Thymus (tissue), 11 donors: ENCODE measurements around the gene SLC6A6. TPM values are rescaled to one million over a fixed set of nuclear protein-coding genes. Genes with fewer than 3 reads are reported as not detected.

Experiments used
- DNase-seq, 9 donors: peaks; one replicate each; pipeline ENCODE4 v3.0.0-alpha.2; 2013; ENCODE audit warnings: low spot score in 9 of 9, low read depth in 6 of 9, missing footprints in 1 of 9
- H3K27ac ChIP-seq, 2 donors: one replicate each; pipeline ENCODE4 v1.5.1; 2013; ENCODE audit warnings: control low read depth in 1 of 2, low read depth in 1 of 2, low read length in 1 of 2, mild to moderate bottlenecking in 1 of 2, moderate library complexity in 1 of 2
- H3K27me3 ChIP-seq, 2 donors: one replicate each; pipeline ENCODE4 v1.5.1; 2013; ENCODE audit warnings: low read length in 1 of 2; ENCODE audit not compliant: control insufficient read depth in 2 of 2, insufficient read depth in 1 of 2
- H3K36me3 ChIP-seq, 2 donors: one replicate each; pipeline ENCODE4 v1.5.1; 2013; ENCODE audit warnings: low read length in 1 of 2, mild to moderate bottlenecking in 1 of 2, moderate library complexity in 1 of 2; ENCODE audit not compliant: control insufficient read depth in 2 of 2, insufficient read depth in 2 of 2
- H3K4me1 ChIP-seq, 2 donors: one replicate each; pipeline ENCODE4 v1.5.1; 2013; ENCODE audit warnings: low read length in 2 of 2; ENCODE audit not compliant: control insufficient read depth in 2 of 2, insufficient read depth in 2 of 2
- H3K4me3 ChIP-seq, 2 donors: one replicate each; pipeline ENCODE4 v1.5.1; 2013; ENCODE audit warnings: low read length in 2 of 2, control low read depth in 1 of 2, mild to moderate bottlenecking in 1 of 2
- H3K9me3 ChIP-seq, 2 donors: one replicate each; pipeline ENCODE4 v1.5.1; 2013; ENCODE audit warnings: low read length in 1 of 2, mild to moderate bottlenecking in 1 of 2; ENCODE audit not compliant: control insufficient read depth in 2 of 2, insufficient read depth in 1 of 2
- WGBS: extraction: QIAGEN DNeasy Blood & Tissue Kit; methylation state at CpG from one replicate; pipeline ENCODE4 v1.1.7; 2013; 5-methylcytosine and 5-hydroxymethylcytosine counted together
- polyA plus RNA-seq: library from polyadenylated mRNA; stranded (reverse); fragments of 200-250 nt; gene quantifications from one replicate; pipeline ENCODE4 v1.2.3, GENCODE V29; 2013
- total RNA-seq: library from RNA; stranded (reverse); fragments of 120-200 nt; gene quantifications from one replicate; pipeline ENCODE4 v1.2.4, GENCODE V29; 2013
- donor health status: healthy.

Gene SLC6A6
- total and polyA plus RNA-seq, 2 donors = 5.2 to 8.2 TPM

DNA sequence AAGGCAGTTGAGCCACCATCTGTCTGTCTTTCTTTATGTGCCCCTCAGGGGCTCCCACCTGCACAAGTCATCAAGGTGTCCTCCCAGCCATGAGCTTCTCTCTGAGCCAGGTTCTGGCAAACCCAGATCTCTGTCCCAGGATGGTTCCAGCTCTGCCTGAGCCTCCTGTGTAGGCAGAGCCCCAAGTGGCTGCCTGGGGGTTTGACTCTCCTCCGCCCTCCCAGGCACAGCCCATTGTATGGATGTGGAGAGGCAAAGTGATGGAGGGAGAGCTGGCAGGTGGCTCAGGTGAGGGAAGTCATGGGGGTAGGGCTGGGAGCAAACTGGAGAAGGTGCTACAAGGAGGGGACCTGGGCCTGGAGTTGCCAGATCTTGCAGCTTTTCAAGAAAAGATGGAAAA, 80.9 kb downstream of the SLC6A6 start:
- Histone ChIP-seq H3K27me3 (no peaks in the 10 kb centered on the region), H3K9me3 (no peaks in the 10 kb centered on the region), H3K36me3 (peaks cover 55 to 69% of the 10 kb centered on the region in 2 donors), H3K4me1 (no peaks in the 10 kb centered on the region), H3K4me3 (no peak overlapping the region), H3K27ac (no peak overlapping the region)
- 98% methylated on average over 1 of the region's 1 CpG for WGBS
- no peak for DNase-seq

DNA sequence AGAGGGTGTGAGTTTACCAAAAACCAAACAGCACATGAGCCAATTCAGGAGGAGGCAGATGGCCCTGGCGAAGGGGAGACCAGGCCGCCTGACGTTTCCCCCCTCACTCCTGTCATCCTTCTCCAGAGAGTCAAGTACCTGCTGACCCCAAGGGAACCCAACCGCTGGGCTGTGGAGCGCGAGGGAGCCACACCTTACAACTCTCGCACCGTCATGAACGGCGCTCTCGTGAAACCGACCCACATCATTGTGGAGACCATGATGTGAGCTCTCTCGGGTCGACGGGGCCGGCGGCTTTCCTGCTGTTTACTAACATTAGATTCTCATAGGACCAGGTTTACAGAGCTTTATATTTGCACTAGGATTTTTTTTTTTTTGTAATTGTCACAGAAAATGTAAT, 82.3 kb downstream of the SLC6A6 start:
- Histone ChIP-seq H3K9me3 (no peaks in the 10 kb centered on the region), H3K36me3 (peaks cover 50 to 62% of the 10 kb centered on the region in 2 donors), H3K27me3 (no peaks in the 10 kb centered on the region), H3K4me3 (no peak overlapping the region), H3K4me1 (peaks cover 0 to 3% of the 10 kb centered on the region in 2 donors), H3K27ac (no peak overlapping the region)
- DNase-seq = no peak
- WGBS = 95% methylated on average over 17 of the region's 17 CpGs

DNA sequence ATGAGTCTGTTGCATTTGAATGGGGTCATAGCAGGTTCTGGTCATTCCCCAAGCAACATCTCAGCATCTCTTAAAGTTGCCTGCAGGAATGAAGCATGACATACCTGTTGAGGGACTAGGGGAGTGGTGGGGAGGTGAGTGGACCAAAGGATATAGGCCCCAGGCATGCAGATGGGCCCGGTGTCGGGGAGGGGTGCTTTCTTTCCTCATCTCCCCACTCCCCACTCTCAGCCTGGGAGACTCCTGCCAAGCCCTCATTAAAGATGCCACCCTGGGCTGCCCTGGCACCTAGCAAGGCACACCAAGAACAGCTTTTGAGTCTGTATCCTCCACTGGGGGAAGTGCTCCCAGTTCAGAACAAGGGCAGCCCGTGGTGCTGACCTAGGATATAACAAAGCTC, 83.6 kb downstream of the SLC6A6 start:
- H3K9me3 ChIP-seq = no peaks in the 10 kb centered on the region
- no peak for DNase-seq
- H3K4me3 ChIP-seq = no peak overlapping the region
- WGBS = 98% methylated on average over 3 of the region's 3 CpGs
- H3K27me3 ChIP-seq = no peaks in the 10 kb centered on the region
- peaks cover 38 to 56% of the 10 kb centered on the region in 2 donors for H3K36me3 ChIP-seq
- peaks cover 0 to 3% of the 10 kb centered on the region in 2 donors for H3K4me1 ChIP-seq
- H3K27ac ChIP-seq = no peak overlapping the region

DNA sequence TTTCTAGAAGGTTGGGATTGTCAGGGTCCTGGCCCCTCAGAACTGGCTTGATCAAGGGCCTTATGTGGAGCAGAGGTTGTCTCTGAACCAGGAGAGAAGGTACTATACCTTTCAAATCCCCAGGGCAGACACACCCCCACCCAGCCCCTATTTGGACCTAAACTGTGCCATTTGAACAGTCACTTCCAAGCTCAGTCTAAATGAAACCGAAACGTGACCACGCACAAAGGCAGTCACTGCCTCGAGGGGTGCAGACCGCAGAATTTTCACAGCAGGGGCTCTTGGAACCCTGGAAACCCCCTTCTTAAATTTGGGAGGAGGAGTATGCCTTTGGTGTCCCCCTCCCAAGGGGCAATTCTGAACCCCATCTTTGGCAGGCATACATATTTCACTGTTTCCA, 84.1 kb downstream of the SLC6A6 start:
- Histone ChIP-seq H3K4me3 (no peak overlapping the region), H3K27me3 (no peaks in the 10 kb centered on the region), H3K4me1 (peaks cover 0 to 3% of the 10 kb centered on the region in 2 donors), H3K36me3 (peaks cover 35 to 55% of the 10 kb centered on the region in 2 donors), H3K27ac (no peak overlapping the region), H3K9me3 (no peaks in the 10 kb centered on the region)
- 96% methylated on average over 5 of the region's 5 CpGs for WGBS
- no peak for DNase-seq

DNA sequence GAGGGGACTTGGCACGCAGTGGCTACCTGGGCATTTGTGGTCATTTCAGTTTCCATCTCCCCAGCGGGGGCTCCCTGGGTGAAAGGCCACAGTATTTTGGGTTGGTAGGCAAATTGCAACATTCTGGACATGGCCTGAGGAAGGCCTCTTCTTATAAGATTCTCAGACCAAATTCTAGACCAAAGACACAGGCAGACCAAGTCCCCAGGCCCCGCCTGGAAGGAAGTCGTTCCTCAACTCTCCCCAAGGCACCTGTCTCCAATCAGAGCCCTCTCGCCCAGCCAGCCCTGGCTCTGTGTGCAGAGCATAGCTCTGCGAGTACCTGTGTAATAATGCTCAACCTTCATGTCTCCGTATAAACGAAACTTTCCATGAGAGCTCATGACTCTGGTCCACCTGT, 84.7 kb downstream of the SLC6A6 start:
- peaks cover 0 to 3% of the 10 kb centered on the region in 2 donors for H3K4me1 ChIP-seq
- DNase-seq = no peak
- no peak overlapping the region for H3K27ac ChIP-seq
- no peak overlapping the region for H3K4me3 ChIP-seq
- H3K36me3 ChIP-seq = peaks cover 35 to 51% of the 10 kb centered on the region in 2 donors
- WGBS = 98% methylated on average over 8 of the region's 8 CpGs
- H3K27me3 ChIP-seq = no peaks in the 10 kb centered on the region
- H3K9me3 ChIP-seq = no peaks in the 10 kb centered on the region

DNA sequence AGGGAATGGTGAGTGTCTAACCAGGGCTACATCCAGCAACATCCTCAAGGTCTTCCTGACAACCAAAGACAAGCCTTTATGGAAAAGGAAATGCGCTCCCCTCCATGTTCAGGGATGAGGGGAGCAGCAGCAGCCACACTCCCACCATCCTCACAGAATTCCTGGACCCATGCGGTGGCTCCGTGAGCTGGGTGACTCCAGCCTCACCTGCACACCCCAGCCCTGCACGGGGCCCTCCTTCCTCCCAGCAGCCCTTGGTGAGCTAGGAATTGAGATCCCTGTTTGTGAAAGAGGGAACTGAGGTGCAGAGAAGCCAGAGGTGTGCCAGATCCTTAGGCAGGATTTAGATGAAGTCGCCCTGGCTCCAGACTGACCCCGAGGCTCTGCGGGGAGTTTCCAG, 85.4 kb downstream of the SLC6A6 start:
- H3K27ac ChIP-seq = peak overlapping the region in 1 of 2 donors; percentile 36
- no peaks in the 10 kb centered on the region for H3K27me3 ChIP-seq
- WGBS = 96% methylated on average over 7 of the region's 7 CpGs
- H3K36me3 ChIP-seq = peaks cover 35 to 44% of the 10 kb centered on the region in 2 donors
- no peak for DNase-seq
- no peaks in the 10 kb centered on the region for H3K9me3 ChIP-seq
- H3K4me3 ChIP-seq = no peak overlapping the region
- peaks cover 0 to 3% of the 10 kb centered on the region in 2 donors for H3K4me1 ChIP-seq

DNA sequence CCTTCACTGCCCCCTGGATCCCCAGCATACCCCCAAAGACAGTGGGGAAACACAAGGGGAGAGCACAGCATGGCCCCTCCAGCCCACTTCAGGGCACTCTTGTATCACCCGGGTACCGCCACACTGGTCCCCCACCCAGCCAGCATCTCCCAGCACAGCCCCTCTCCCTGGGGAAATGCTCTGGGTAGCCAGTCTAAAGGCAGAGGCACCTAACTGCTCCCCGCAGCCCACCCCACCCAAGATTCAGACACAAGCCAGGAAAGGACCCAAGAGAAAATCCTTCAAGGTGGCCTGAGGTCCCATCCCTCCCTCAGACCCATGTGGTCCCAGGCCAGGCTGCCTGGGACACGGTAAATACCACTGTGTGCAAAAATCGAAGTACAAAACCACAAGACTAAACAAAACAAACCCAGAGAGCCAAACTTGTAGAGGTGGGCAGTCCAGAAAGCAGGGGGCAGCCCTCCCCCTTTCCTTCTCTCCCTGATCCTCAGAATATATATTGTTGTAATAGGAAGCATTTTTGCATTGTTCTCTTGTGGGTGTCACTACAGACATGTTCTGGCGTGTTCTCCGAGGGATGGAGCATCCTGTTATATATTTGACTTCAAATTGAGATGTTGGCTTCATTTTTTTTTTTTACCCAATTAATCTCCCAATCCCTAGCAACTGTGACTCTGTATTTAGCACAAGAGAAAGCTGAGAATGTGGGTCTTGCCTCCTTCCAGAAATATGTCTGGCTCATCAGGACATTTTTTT, 86.1 kb downstream of the SLC6A6 start:
- H3K36me3 ChIP-seq = peaks cover 35 to 39% of the 10 kb centered on the region in 2 donors
- no peak for DNase-seq

DNA sequence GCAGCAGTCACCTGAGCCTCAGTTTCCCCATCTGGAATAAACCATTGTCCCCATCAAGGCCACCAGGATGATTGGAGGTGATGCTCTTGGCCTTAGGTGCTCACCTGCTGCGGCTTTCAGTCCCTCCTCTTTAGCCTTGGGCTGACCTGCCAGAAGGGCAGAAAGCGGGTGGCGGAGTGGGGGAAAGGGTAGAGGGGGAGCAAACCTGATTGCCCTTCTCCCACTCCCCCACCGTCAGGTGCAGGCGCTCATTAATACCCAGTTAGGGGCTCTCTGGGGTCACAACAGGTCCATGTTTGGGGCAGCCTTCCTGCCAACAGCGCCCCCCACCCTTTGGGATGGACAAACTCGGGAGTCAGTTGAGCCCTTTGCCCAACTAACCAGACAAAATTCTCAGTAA, 87.2 kb downstream of the SLC6A6 start:
- WGBS = 90% methylated on average over 7 of the region's 7 CpGs
- H3K36me3 ChIP-seq = peaks cover 30 to 34% of the 10 kb centered on the region in 2 donors
- no peak for DNase-seq
- H3K4me3 ChIP-seq = no peak overlapping the region
- H3K4me1 ChIP-seq = peaks cover 0 to 3% of the 10 kb centered on the region in 2 donors
- H3K9me3 ChIP-seq = no peaks in the 10 kb centered on the region
- no peak overlapping the region for H3K27ac ChIP-seq
- H3K27me3 ChIP-seq = no peaks in the 10 kb centered on the region

More for the DNA sequence above, 86.1 kb downstream of the SLC6A6 start:
- H3K4me1 ChIP-seq = peaks cover 0 to 3% of the 10 kb centered on the region in 2 donors
- H3K27me3 ChIP-seq = no peaks in the 10 kb centered on the region
- 85% methylated on average over 7 of the region's 7 CpGs for WGBS
- peak overlapping the region in 1 of 2 donors; percentile 36 for H3K27ac ChIP-seq
- no peak overlapping the region for H3K4me3 ChIP-seq
- H3K9me3 ChIP-seq = no peaks in the 10 kb centered on the region

DNA sequence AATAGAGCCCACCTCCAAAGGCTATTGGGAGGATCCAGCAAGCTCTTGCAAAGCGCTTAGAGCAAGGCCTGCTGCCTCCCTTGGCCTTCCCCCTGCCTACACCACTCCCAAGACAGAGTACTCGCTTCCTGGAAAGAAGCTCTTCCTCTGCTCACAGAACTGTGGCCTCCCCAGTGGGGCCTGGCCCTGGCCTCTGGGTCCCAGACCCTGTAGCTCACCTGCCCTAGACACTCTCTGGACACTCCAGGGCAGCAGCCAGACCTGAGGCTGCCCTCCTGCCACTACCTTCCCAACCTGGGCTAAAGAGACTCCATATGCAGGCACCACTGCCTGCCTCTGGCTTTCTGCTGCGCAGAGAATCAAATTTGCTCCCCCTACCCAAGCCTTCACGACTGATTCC, 87.8 kb downstream of the SLC6A6 start:
- Histone ChIP-seq H3K9me3 (no peaks in the 10 kb centered on the region), H3K4me3 (no peak overlapping the region), H3K27me3 (no peaks in the 10 kb centered on the region), H3K27ac (no peak overlapping the region), H3K36me3 (peaks cover 26 to 32% of the 10 kb centered on the region in 2 donors), H3K4me1 (peaks cover 0 to 3% of the 10 kb centered on the region in 2 donors)
- WGBS = 95% methylated on average over 4 of the region's 4 CpGs
- DNase-seq = no peak
